CD8-positive, alpha-beta memory T cell (primary cell): ENCODE data around the gene CCNG1. TPM values are rescaled to one million over a fixed set of nuclear protein-coding genes. Genes with fewer than 3 reads are reported as not detected.
"Not testable (repeated sequence)": the region's sequence is repeated elsewhere in the genome, so short reads cannot be mapped to it uniquely, and the experiment has no call there.

Experiments
- CTCF ChIA-PET: fragments of 350-600 bp; sonication (Branson Sonifier 250); formaldehyde crosslinking; loops from one replicate; lab custom pipeline; 2021; ENCODE audit warnings: antibody characterized with exemption; lab: Charles Lee
- POLR2A ChIA-PET: fragments of 350-600 bp; sonication (Branson Sonifier 250); formaldehyde crosslinking; loops from one replicate; lab custom pipeline; 2021; ENCODE audit warnings: antibody characterized with exemption; lab: Charles Lee
- DNase-seq, 5 donors: peaks; one replicate each; pipeline versions ENCODE4 v3.0.0 to v3.0.0-alpha.2; 2020 to 2022; ENCODE audit warnings: mixed read lengths in 1 of 5
- H3K27ac ChIP-seq: one replicate; pipeline ENCODE4 v1.7.0; 2013; ENCODE audit warnings: low read depth, mild to moderate bottlenecking, low read length, moderate library complexity
- H3K27me3 ChIP-seq: 2 replicates; pipeline ENCODE4 v1.7.0; 2013; ENCODE audit warnings: low read length, mild to moderate bottlenecking; ENCODE audit not compliant: insufficient read depth, poor library complexity, severe bottlenecking
- H3K36me3 ChIP-seq: 2 replicates; pipeline ENCODE4 v1.7.0; 2013; ENCODE audit warnings: mild to moderate bottlenecking, low read length, moderate library complexity; ENCODE audit not compliant: insufficient read depth
- H3K4me1 ChIP-seq: 2 replicates; pipeline ENCODE4 v1.7.0; 2013; ENCODE audit warnings: mild to moderate bottlenecking, low read length, moderate library complexity; ENCODE audit not compliant: insufficient read depth
- H3K4me3 ChIP-seq: 2 replicates; pipeline ENCODE4 v1.7.0; 2013; ENCODE audit warnings: mild to moderate bottlenecking, low read length
- H3K9me3 ChIP-seq: 2 replicates; pipeline ENCODE4 v1.7.0; 2013; ENCODE audit warnings: mild to moderate bottlenecking, low read length
- H3K27ac Mint-ChIP-seq, 8 donors: one replicate each; pipeline ENCODE4 v1.8.0; 2020 to 2021; ENCODE audit warnings: mixed read lengths in 8 of 8, mild to moderate bottlenecking in 6 of 8, inconsistent platforms in 3 of 8, moderate library complexity in 3 of 8
- H3K27me3 Mint-ChIP-seq, 2 donors: one replicate each; pipeline ENCODE4 v1.8.0; 2020 to 2021; ENCODE audit warnings: mixed read lengths in 2 of 2, mild to moderate bottlenecking in 1 of 2, moderate library complexity in 1 of 2
- H3K36me3 Mint-ChIP-seq, 3 donors: one replicate each; pipeline ENCODE4 v1.8.0; 2020 to 2021; ENCODE audit warnings: mixed read lengths in 3 of 3, inconsistent platforms in 1 of 3, mild to moderate bottlenecking in 1 of 3
- H3K4me1 Mint-ChIP-seq, 3 donors: one replicate each; pipeline ENCODE4 v1.8.0; 2020 to 2021; ENCODE audit warnings: mixed read lengths in 3 of 3, inconsistent platforms in 1 of 3, mild to moderate bottlenecking in 1 of 3
- H3K4me3 Mint-ChIP-seq, 7 donors: one replicate each; pipeline ENCODE4 v1.8.0; 2020 to 2021; ENCODE audit warnings: mixed read lengths in 7 of 7, mild to moderate bottlenecking in 6 of 7, moderate library complexity in 4 of 7, inconsistent platforms in 2 of 7
- H3K9me3 Mint-ChIP-seq, 5 donors: one replicate each; pipeline ENCODE4 v1.8.0; 2020 to 2022; ENCODE audit warnings: mixed read lengths in 5 of 5, mild to moderate bottlenecking in 3 of 5, moderate library complexity in 2 of 5, inconsistent platforms in 1 of 5
- polyA plus RNA-seq: library from polyadenylated mRNA; unstranded; fragments of 300-500 nt; fragmentation: Illumina TruSeq; gene quantifications from one replicate; pipeline ENCODE4 v1.2.3, GENCODE V29; 2021
- total RNA-seq, 2 experiments: library from RNA; stranded (reverse); gene quantifications; one replicate each; pipeline ENCODE4 v1.2.3, GENCODE V29; 2021

Gene CCNG1
- total and polyA plus RNA-seq, 3 experiments from 2014 or later: 77.8 to 104 (median 90.9) TPM

DNA sequence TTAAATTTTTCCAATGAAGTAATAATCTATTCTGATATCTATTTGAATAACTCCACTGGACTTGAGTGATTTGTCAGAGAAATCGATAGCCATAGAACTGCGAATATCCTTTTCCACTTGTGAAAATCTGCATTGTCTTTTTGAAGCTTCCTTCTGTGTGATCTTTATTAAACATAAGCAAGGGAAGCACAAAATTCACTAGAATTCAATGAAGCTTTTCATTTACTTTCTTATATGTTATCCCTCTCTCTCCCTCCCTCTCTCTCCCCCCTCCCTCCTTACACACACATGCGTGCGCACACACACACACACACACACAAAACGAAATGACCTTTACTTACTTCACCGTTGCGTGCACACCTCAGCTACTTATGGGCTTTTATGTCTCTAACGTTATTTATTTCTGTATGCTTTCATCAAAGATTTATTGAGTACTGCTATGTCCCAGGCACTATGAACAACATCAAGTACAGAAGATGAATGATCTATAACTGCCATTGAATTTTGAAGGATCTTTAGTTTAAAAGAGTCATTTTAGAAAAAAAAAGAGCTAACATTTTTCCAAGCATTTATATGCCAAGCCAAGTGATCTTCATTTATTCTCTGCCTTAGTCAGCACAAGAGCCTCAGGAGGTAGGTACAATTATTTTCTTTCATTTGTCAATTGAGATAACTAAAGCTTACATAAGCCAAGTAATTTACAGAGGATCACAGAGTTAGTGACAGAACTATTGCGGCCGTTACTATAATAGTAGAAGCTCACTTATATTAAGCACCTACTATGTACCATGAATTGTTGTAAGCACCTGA lies 32.8 kb upstream of the CCNG1 start:
- no peak overlapping the region for H3K27ac ChIP-seq
- no peak for DNase-seq
- peaks cover 5 to 14% of the 10 kb centered on the region in 2 donors for H3K27me3 Mint-ChIP-seq
- H3K27ac Mint-ChIP-seq: no peak overlapping the region
- CTCF ChIA-PET: no interaction called here
- no peak overlapping the region for H3K4me3 ChIP-seq
- H3K4me1 ChIP-seq: no peaks in the 10 kb centered on the region
- H3K4me3 Mint-ChIP-seq: no peak overlapping the region
- no peaks in the 10 kb centered on the region for H3K27me3 ChIP-seq
- no peaks in the 10 kb centered on the region for H3K9me3 Mint-ChIP-seq
- peaks cover 0 to 2% (median 0%) of the 10 kb centered on the region in 3 donors for H3K4me1 Mint-ChIP-seq
- POLR2A ChIA-PET: no interaction called here
- H3K36me3 Mint-ChIP-seq: no peaks in the 10 kb centered on the region
- no peaks in the 10 kb centered on the region for H3K9me3 ChIP-seq
- H3K36me3 ChIP-seq: no peaks in the 10 kb centered on the region

GRCh38 chr5:163407034-163407655 lies 30.2 kb upstream of the CCNG1 start:
- H3K27ac Mint-ChIP-seq: no peak overlapping the region
- DNase-seq: no peak
- Histone ChIP-seq H3K4me3 (no peak overlapping the region), H3K27ac (no peak overlapping the region), H3K9me3 (no peaks in the 10 kb centered on the region), H3K36me3 (no peaks in the 10 kb centered on the region), H3K27me3 (no peaks in the 10 kb centered on the region), H3K4me1 (no peaks in the 10 kb centered on the region)
- H3K27me3 Mint-ChIP-seq: peaks cover 12 to 18% of the 10 kb centered on the region in 2 donors
- ChIA-PET CTCF (interaction anchor here (1.2 to 3.1 kb wide), 4 partner anchors 10 to 54 kb away, joined by 4 to 10 read pairs (median 6); no protein-coding TSS in a partner anchor), POLR2A (no interaction called here)
- H3K36me3 Mint-ChIP-seq: no peaks in the 10 kb centered on the region
- H3K4me1 Mint-ChIP-seq: peaks cover 0 to 2% (median 0%) of the 10 kb centered on the region in 3 donors
- no peak overlapping the region for H3K4me3 Mint-ChIP-seq
- H3K9me3 Mint-ChIP-seq: no peaks in the 10 kb centered on the region

DNA sequence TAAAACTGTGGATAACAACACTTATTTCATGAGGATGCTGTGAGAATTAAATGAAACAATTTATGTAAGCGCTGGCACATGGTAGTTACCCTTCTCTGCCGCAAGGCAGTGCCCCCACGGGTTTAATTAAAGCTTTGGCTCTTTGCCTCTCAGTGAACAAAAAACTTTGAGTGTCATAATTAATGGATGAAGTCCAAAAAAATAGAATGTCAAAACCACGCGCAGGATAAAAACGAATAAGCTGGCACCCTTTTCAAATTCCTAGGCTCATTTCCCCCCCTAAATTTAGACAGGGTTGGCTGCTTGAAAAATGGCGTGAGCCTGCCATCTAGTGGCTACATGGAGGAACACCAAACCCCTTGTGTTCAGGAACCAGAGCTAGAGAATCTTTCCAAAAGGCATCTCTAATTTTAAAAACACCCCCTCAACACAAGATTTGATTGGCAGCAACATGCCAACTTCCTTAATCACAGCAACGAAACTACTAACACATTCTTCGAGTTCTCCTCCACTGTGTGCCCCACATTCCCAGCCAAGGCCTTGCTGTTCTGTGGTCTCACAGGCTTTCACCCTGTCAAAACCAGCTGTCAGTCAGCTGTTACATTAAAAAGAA lies 29.0 kb upstream of the CCNG1 start:
- Mint-ChIP-seq H3K27me3 (peaks cover 13 to 28% of the 10 kb centered on the region in 2 donors), H3K4me3 (peak overlapping the region in 2 of 7 donors; percentile 5 to 33), H3K4me1 (peaks cover 0 to 2% (median 0%) of the 10 kb centered on the region in 3 donors), H3K27ac (no peak overlapping the region), H3K9me3 (no peaks in the 10 kb centered on the region), H3K36me3 (no peaks in the 10 kb centered on the region)
- Histone ChIP-seq H3K27me3 (no peaks in the 10 kb centered on the region), H3K9me3 (no peaks in the 10 kb centered on the region), H3K4me3 (no peak overlapping the region), H3K27ac (no peak overlapping the region), H3K4me1 (no peaks in the 10 kb centered on the region), H3K36me3 (no peaks in the 10 kb centered on the region)
- ChIA-PET POLR2A (no interaction called here), CTCF (interaction anchor here (1.0 to 3.1 kb wide), 12 partner anchors 9 to 95 kb away, joined by 3 to 16 read pairs (median 4); partner anchors contain the start of genes HMMR and NUDCD2)
- DNase-seq: peak; percentile 30 to 72 (median 41)

GRCh38 chr5:163409384-163409783 lies 28.0 kb upstream of the CCNG1 start:
- Histone ChIP-seq H3K36me3 (no peaks in the 10 kb centered on the region), H3K27me3 (no peaks in the 10 kb centered on the region), H3K9me3 (no peaks in the 10 kb centered on the region), H3K27ac (no peak overlapping the region), H3K4me1 (no peaks in the 10 kb centered on the region), H3K4me3 (no peak overlapping the region)
- ChIA-PET CTCF (interaction anchor here (0.7 to 3.1 kb wide), 9 partner anchors 9 to 94 kb away, joined by 3 to 16 read pairs (median 4); partner anchors contain the start of genes HMMR and NUDCD2), POLR2A (no interaction called here)
- Mint-ChIP-seq H3K4me3 (no peak overlapping the region), H3K27ac (no peak overlapping the region), H3K9me3 (no peaks in the 10 kb centered on the region), H3K4me1 (peaks cover 0 to 2% (median 0%) of the 10 kb centered on the region in 3 donors), H3K36me3 (no peaks in the 10 kb centered on the region), H3K27me3 (peaks cover 13 to 36% of the 10 kb centered on the region in 2 donors)
- no peak for DNase-seq

DNA sequence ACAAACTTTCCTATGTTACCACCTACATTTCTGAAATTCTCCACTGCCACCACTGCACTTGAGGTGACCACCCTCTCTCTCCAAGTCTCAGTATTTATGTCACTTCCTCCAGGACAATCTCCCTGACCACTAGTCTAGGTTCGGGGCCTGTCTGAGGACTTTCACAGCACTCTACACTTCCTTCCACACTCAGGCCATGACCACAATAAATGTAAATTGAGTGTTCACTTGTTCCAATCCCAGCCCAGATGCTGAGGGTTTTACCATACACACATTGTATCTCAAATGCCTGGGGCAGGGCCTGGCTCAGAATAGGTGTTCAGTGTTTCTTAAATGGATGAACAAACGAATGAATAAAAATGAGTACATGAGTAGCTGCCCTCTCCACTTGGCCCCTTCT lies 26.9 kb upstream of the CCNG1 start:
- H3K27me3 Mint-ChIP-seq: peaks cover 16 to 39% of the 10 kb centered on the region in 2 donors
- CTCF ChIA-PET: no interaction called here
- Histone ChIP-seq H3K4me1 (no peaks in the 10 kb centered on the region), H3K27ac (no peak overlapping the region), H3K36me3 (no peaks in the 10 kb centered on the region), H3K9me3 (no peaks in the 10 kb centered on the region), H3K27me3 (no peaks in the 10 kb centered on the region), H3K4me3 (no peak overlapping the region)
- H3K4me1 Mint-ChIP-seq: peaks cover 0 to 3% (median 2%) of the 10 kb centered on the region in 3 donors
- H3K4me3 Mint-ChIP-seq: no peak overlapping the region
- DNase-seq: no peak
- H3K9me3 Mint-ChIP-seq: no peaks in the 10 kb centered on the region
- no peaks in the 10 kb centered on the region for H3K36me3 Mint-ChIP-seq
- POLR2A ChIA-PET: no interaction called here
- H3K27ac Mint-ChIP-seq: no peak overlapping the region

- not testable (repeated sequence) for H3K4me3 Mint-ChIP-seq, H3K9me3 ChIP-seq, H3K27ac Mint-ChIP-seq
Observed at GRCh38 chr5:163415673-163416072, 21.7 kb upstream of the CCNG1 start.

DNA sequence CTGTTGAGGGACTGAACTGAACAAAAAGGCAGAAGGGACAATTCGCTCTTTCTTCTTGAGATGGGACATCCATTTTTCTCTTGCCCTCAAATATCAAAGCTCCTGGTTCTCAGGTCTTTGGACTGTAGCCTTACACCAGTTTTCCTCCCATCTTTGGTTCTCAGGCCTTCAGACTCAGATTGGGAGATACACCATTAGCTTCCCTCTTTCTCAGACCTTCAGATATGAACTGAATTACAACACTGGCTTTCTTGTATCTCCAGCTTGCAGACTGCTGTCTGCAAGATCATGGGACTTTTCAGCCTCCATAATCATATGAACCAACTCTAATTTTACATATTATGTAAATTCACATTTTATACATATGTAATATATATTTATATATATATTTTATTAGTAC lies 12.6 kb upstream of the CCNG1 start:
- CTCF ChIA-PET: interaction anchor here (1.0 kb wide), 1 partner anchor 16 kb away, joined by 4 read pairs; no protein-coding TSS in a partner anchor

More at GRCh38 chr5:163415673-163416072, 21.7 kb upstream of the CCNG1 start:
- H3K27me3 ChIP-seq, H3K9me3 Mint-ChIP-seq, DNase-seq, H3K4me3 ChIP-seq, H3K27ac ChIP-seq, CTCF ChIA-PET, H3K4me1 ChIP-seq, POLR2A ChIA-PET, H3K36me3 Mint-ChIP-seq, H3K36me3 ChIP-seq, H3K4me1 Mint-ChIP-seq: not testable (repeated sequence)
- H3K27me3 Mint-ChIP-seq: peaks cover 27 to 69% of the 10 kb centered on the region in 2 donors

DNA sequence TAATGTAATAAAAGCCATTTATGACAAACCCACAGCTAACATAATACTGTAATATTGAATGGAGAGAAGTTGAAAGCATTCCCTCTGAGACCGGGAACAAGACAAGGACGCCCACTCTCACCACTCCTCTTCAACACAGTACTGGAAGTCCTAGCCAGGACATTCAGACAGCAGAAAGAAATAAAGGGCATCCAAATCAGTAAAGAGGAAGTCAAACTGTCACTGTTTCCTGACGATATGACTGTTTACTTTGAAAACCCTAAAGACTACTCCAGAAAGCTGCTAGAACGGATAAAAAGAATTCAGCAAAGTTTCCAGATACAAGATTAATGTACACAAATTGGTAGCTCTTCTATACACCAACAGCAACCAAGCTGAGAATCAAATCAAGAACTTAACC lies 11.3 kb upstream of the CCNG1 start:
- H3K4me3 ChIP-seq, H3K27ac ChIP-seq, H3K27ac Mint-ChIP-seq, H3K4me1 Mint-ChIP-seq, POLR2A ChIA-PET, H3K4me1 ChIP-seq, CTCF ChIA-PET, H3K9me3 Mint-ChIP-seq, H3K4me3 Mint-ChIP-seq, H3K27me3 ChIP-seq, DNase-seq, H3K36me3 Mint-ChIP-seq, H3K9me3 ChIP-seq, H3K36me3 ChIP-seq: not testable (repeated sequence)
- peaks cover 5 to 12% of the 10 kb centered on the region in 2 donors for H3K27me3 Mint-ChIP-seq

More for the DNA sequence above, 12.6 kb upstream of the CCNG1 start:
- DNase-seq: no peak
- no peaks in the 10 kb centered on the region for H3K36me3 ChIP-seq
- POLR2A ChIA-PET: no interaction called here
- H3K4me1 Mint-ChIP-seq: no peaks in the 10 kb centered on the region
- no peaks in the 10 kb centered on the region for H3K9me3 ChIP-seq
- no peaks in the 10 kb centered on the region for H3K27me3 ChIP-seq
- H3K27ac ChIP-seq: no peak overlapping the region
- no peak overlapping the region for H3K27ac Mint-ChIP-seq
- peaks cover 0 to 4% (median 0%) of the 10 kb centered on the region in 3 donors for H3K36me3 Mint-ChIP-seq
- no peaks in the 10 kb centered on the region for H3K9me3 Mint-ChIP-seq
- no peaks in the 10 kb centered on the region for H3K4me1 ChIP-seq
- no peak overlapping the region for H3K4me3 Mint-ChIP-seq
- H3K4me3 ChIP-seq: no peak overlapping the region
- H3K27me3 Mint-ChIP-seq: peaks cover 10 to 11% of the 10 kb centered on the region in 2 donors
